Stimulated activated CD4-positive, alpha-beta T cell treated with anti-CD3 and anti-CD28 coated beads, Interleukin-2, amount 100 ng/mL, for 24 hours (primary cell): ENCODE measurements around the gene PLEKHM3.

Experiments used
- DNase-seq, 2 donors: peaks; one replicate each; pipeline ENCODE4 v3.0.0-alpha.2; 2020

PLEKHM3 gene

GRCh38 chr2:207778298-207778882 is 246.9 kb downstream of the PLEKHM3 start:
- no peak for DNase-seq

DNA sequence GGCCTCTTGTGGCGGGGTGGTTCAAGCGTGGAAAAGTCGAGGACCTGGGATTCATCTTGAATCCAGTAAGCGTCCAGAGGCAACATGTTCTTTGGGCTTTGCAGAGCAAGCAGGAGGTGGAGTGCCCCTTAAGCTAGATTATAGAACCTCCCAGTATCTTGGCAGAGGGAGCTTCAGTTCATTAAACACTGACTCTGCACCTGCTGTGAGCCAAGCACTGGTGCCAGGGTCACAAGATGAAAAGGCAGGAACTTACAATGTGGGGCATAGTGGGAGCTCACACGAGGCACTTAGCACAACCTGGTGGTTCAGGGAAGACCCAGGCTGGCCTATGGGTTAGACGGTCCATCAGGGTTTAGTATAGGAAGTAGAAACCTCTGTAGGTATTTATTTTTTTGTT is 248.2 kb downstream of the PLEKHM3 start:
- no peak for DNase-seq

DNA sequence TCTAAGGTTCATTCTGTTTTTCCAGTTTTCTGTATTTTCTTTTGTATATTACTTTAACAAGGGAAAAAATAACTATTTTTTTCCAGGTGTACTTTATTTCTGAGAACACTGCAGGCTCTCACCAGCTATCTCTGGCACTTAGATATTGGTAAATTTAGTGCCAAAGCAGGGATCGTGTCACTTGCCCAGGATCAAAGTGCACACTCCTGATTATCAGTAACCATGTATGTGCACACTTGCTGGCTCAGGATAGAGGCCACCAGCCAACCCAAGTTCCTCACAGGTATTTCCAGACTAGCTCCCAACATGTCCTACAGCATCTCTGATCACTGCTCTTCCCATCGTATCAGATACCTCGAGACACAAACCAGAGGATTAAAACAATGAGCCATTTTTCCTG is 249.9 kb downstream of the PLEKHM3 start:
- no peak for DNase-seq

GRCh38 chr2:207772844-207773205 is 252.5 kb downstream of the PLEKHM3 start:
- DNase-seq: no peak

- peak in 1 of 2 donors; percentile 24 for DNase-seq
Measured at GRCh38 chr2:207772081-207772843, 253.1 kb downstream of the PLEKHM3 start.

DNA sequence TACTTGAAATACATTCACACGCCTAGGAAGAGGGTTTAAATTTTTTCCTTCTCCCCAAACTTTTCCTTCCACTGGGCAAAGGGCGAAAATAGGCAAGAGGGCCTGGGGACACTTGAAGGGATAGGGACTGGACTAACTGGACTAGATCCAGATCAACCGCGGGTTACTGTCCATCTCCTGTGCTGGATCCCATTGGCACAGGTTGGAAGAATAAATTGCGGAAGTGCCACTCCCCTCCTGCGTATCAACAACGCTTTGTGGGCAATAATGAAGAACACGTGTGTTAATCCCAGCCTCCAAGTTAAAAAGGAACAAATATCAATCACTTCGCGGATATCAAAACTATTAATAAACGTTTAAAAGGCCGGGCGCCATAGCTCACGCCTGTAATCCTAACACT is 253.9 kb downstream of the PLEKHM3 start:
- DNase-seq: no peak
